ENCODE results near the gene SLC22A5. TPM values are rescaled to one million over a fixed set of nuclear protein-coding genes. Genes with fewer than 3 reads are reported as not detected.
"Not testable (repeated sequence)": the region's sequence is repeated elsewhere in the genome, so short reads cannot be mapped to it uniquely, and the experiment has no call there.

Gene SLC22A5
- polyA plus RNA-seq, 4 donors: 32.2 to 57.3 (median 48.5) TPM

- no peak for DNase-seq (ENCODE audit: low read depth in 4 of 4, low spot score in 2 of 4)
These were observed 55.8 kb downstream of the SLC22A5 start for GRCh38 chr5:132425009-132425937.

GRCh38 chr5:132425975-132426524 is 56.5 kb downstream of the SLC22A5 start:
- no peak for DNase-seq (ENCODE audit: low read depth in 4 of 4, low spot score in 2 of 4)

GRCh38 chr5:132426525-132427138 is 57.1 kb downstream of the SLC22A5 start:
- no peak for DNase-seq (ENCODE audit: low read depth in 4 of 4, low spot score in 2 of 4)

GRCh38 chr5:132427281-132428146 is 58.0 kb downstream of the SLC22A5 start:
- DNase-seq (ENCODE audit: low read depth in 4 of 4, low spot score in 2 of 4): no peak

- no peak for DNase-seq (ENCODE audit: low read depth in 4 of 4, low spot score in 2 of 4)
These were observed 58.6 kb downstream of the SLC22A5 start for GRCh38 chr5:132428147-132428482.

GRCh38 chr5:132428484-132429462 is 59.3 kb downstream of the SLC22A5 start:
- no peak for DNase-seq (ENCODE audit: low read depth in 4 of 4, low spot score in 2 of 4)

- DNase-seq (ENCODE audit: low read depth in 4 of 4, low spot score in 2 of 4): no peak
These were observed 60.2 kb downstream of the SLC22A5 start for GRCh38 chr5:132429463-132430440.

GRCh38 chr5:132430746-132431145 is 61.2 kb downstream of the SLC22A5 start:
- DNase-seq (ENCODE audit: low read depth in 4 of 4, low spot score in 2 of 4): no peak

- DNase-seq (ENCODE audit: low read depth in 4 of 4, low spot score in 2 of 4): no peak
These were observed 62.1 kb downstream of the SLC22A5 start for GRCh38 chr5:132431632-132432031.

GRCh38 chr5:132433141-132433540 is 63.6 kb downstream of the SLC22A5 start:
- no peak for DNase-seq (ENCODE audit: low read depth in 4 of 4, low spot score in 2 of 4)

GRCh38 chr5:132434416-132435286 is 65.1 kb downstream of the SLC22A5 start:
- DNase-seq (ENCODE audit: low read depth in 4 of 4, low spot score in 2 of 4): no peak

- no peak for DNase-seq (ENCODE audit: low read depth in 4 of 4, low spot score in 2 of 4)
These were observed 65.9 kb downstream of the SLC22A5 start for GRCh38 chr5:132435447-132435846.

GRCh38 chr5:132435886-132436285 is 66.4 kb downstream of the SLC22A5 start:
- no peak for DNase-seq (ENCODE audit: low read depth in 4 of 4, low spot score in 2 of 4)

GRCh38 chr5:132436936-132437335 is 67.4 kb downstream of the SLC22A5 start:
- no peak for DNase-seq (ENCODE audit: low read depth in 4 of 4, low spot score in 2 of 4)

GRCh38 chr5:132437604-132438266 is 68.2 kb downstream of the SLC22A5 start:
- peak in 2 of 4 donors; percentile 38 to 65 for DNase-seq (ENCODE audit: low read depth in 4 of 4, low spot score in 2 of 4)

- not testable (repeated sequence) for DNase-seq (ENCODE audit: low read depth in 4 of 4, low spot score in 2 of 4)
These were observed 68.7 kb downstream of the SLC22A5 start for GRCh38 chr5:132438267-132438645.

- no peak for DNase-seq (ENCODE audit: low read depth in 4 of 4, low spot score in 2 of 4)
These were observed 69.4 kb downstream of the SLC22A5 start for GRCh38 chr5:132438917-132439316.

Measured in left renal cortex interstitium (tissue), 4 donors.